ENCODE data around the gene CFAP299. TPM values are rescaled to one million over a fixed set of nuclear protein-coding genes. Genes with fewer than 3 reads are reported as not detected.
"Not testable (repeated sequence)": the region's sequence is repeated elsewhere in the genome, so short reads cannot be mapped to it uniquely, and the experiment has no call there.

CFAP299 gene
- polyA plus RNA-seq, 1 experiment: 3.3 TPM

DNA sequence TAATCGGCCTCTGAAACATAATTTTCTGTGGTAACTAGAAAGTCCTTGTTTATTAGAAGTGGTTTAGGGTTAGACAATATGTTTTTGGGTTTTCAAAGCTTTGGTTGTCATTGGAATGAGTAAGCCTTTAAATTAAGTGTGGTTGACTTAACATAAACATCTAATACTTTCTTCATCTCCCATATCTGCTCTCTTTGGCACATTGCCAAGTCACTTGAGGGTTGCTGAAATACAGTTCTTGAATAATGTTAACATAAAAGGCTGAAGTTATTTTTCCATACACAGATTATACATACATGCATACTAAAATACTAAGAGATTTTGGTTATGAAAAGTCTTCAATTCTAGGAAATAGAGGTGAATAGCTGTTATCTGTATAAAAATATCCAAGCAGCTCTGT is 453.3 kb downstream of the CFAP299 start:
- no peaks in the 10 kb centered on the region for H3K27me3 ChIP-seq (ENCODE audit: control insufficient read depth, insufficient read depth, low read length)
- no peaks in the 10 kb centered on the region for H3K36me3 ChIP-seq (ENCODE audit: control insufficient read depth, insufficient read depth, low read length)
- DNase-seq (ENCODE audit: low read depth): no peak
- ChIA-PET CTCF (no interaction called here), POLR2A (no interaction called here)
- no peak overlapping the region for H3K4me3 ChIP-seq (ENCODE audit: low read depth, low read length)
- TF ChIP-seq, protein P1, sequence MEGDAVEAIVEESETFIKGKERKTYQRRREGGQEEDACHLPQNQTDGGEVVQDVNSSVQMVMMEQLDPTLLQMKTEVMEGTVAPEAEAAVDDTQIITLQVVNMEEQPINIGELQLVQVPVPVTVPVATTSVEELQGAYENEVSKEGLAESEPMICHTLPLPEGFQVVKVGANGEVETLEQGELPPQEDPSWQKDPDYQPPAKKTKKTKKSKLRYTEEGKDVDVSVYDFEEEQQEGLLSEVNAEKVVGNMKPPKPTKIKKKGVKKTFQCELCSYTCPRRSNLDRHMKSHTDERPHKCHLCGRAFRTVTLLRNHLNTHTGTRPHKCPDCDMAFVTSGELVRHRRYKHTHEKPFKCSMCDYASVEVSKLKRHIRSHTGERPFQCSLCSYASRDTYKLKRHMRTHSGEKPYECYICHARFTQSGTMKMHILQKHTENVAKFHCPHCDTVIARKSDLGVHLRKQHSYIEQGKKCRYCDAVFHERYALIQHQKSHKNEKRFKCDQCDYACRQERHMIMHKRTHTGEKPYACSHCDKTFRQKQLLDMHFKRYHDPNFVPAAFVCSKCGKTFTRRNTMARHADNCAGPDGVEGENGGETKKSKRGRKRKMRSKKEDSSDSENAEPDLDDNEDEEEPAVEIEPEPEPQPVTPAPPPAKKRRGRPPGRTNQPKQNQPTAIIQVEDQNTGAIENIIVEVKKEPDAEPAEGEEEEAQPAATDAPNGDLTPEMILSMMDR (IDR thresholded peaks at IDR 0.05; ENCODE audit: insufficient read depth, low read depth, low read length): no peak

GRCh38 chr4:80790152-80790551 is 454.6 kb downstream of the CFAP299 start:
- ChIA-PET CTCF (no interaction called here), POLR2A (no interaction called here)
- Histone ChIP-seq H3K27me3 (ENCODE audit: control insufficient read depth, insufficient read depth, low read length) (no peaks in the 10 kb centered on the region), H3K4me3 (ENCODE audit: low read depth, low read length) (no peak overlapping the region), H3K36me3 (ENCODE audit: control insufficient read depth, insufficient read depth, low read length) (no peaks in the 10 kb centered on the region)
- TF ChIP-seq, protein P1 (IDR thresholded peaks at IDR 0.05; ENCODE audit: insufficient read depth, low read depth, low read length): no peak
- no peak for DNase-seq (ENCODE audit: low read depth)

GRCh38 chr4:80793660-80794059 is 458.1 kb downstream of the CFAP299 start:
- CTCF ChIA-PET; H3K4me3 ChIP-seq (ENCODE audit: low read depth, low read length); H3K36me3 ChIP-seq (ENCODE audit: control insufficient read depth, insufficient read depth, low read length); DNase-seq (ENCODE audit: low read depth); POLR2A ChIA-PET; H3K27me3 ChIP-seq (ENCODE audit: control insufficient read depth, insufficient read depth, low read length): not testable (repeated sequence)

DNA sequence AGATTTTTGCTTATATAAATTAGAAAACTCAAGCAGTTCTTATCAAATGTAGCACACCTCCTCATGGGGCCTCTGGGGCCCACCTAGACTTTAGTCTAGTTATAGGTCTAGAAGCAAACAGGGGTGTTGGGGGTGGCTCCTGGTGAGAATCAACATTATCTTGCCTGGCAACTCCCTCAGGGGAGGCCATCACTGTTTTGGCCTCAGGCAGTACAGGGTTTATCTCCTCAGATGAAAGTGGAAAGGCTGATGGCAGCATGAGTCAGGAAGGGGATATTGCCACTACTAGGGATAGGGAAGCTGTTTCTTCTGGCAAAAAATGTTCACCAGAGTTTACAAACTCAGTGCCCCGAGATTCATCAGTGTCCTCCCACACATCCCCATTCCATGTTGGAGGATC is 462.6 kb downstream of the CFAP299 start:
- CTCF ChIA-PET: no interaction called here
- TF ChIP-seq, protein P1 (IDR thresholded peaks at IDR 0.05; ENCODE audit: insufficient read depth, low read depth, low read length): no peak
- H3K4me3 ChIP-seq (ENCODE audit: low read depth, low read length): no peak overlapping the region
- POLR2A ChIA-PET: no interaction called here
- DNase-seq (ENCODE audit: low read depth): no peak
- no peaks in the 10 kb centered on the region for H3K27me3 ChIP-seq (ENCODE audit: control insufficient read depth, insufficient read depth, low read length)
- no peaks in the 10 kb centered on the region for H3K36me3 ChIP-seq (ENCODE audit: control insufficient read depth, insufficient read depth, low read length)

DNA sequence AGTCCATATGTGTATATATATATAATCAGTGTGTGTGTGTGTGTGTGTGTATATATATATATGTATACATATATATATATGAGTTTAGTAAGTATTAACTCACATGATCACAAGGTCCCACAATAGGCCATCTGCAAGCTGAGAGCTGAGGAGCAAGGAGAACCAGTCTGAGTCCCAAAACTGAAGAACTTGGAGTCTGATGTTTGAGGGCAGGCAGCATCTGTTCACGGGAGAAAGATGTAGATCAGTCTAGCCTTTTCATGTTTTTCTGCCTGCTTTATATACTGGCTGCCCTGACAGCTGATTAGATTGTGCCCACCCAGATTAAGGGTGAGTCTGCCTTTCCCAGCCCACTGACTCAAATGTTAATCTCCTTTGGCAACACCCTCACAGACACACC is 465.2 kb downstream of the CFAP299 start:
- H3K4me3 ChIP-seq (ENCODE audit: low read depth, low read length); DNase-seq (ENCODE audit: low read depth); H3K36me3 ChIP-seq (ENCODE audit: control insufficient read depth, insufficient read depth, low read length); H3K27me3 ChIP-seq (ENCODE audit: control insufficient read depth, insufficient read depth, low read length); POLR2A ChIA-PET; CTCF ChIA-PET: not testable (repeated sequence)

DNA sequence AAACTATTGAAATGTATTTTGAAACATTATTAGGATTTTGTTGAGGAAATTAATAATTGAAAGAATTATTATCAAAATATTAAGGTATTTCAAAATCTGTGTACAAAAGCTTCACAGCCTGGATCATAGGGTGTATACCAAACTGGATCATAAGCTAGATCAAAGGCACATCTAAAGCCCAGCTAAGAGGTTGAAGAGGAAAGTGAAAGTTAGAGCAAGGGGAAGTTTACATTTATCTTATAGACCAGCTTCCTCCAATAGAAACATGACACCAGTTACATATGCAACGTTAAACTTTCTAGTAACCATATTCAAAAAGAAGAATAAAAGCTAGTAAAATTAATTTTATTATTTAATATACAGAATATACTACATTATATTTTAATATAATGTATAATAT is 467.8 kb downstream of the CFAP299 start:
- POLR2A ChIA-PET: no interaction called here
- no peak for DNase-seq (ENCODE audit: low read depth)
- Histone ChIP-seq H3K27me3 (ENCODE audit: control insufficient read depth, insufficient read depth, low read length) (no peaks in the 10 kb centered on the region), H3K4me3 (ENCODE audit: low read depth, low read length) (no peak overlapping the region), H3K36me3 (ENCODE audit: control insufficient read depth, insufficient read depth, low read length) (no peaks in the 10 kb centered on the region)
- CTCF ChIA-PET: interaction anchor here (0.8 kb wide), 1 partner anchor 437 kb away, joined by 3 read pairs; no protein-coding TSS in a partner anchor
- TF ChIP-seq, protein P1 (IDR thresholded peaks at IDR 0.05; ENCODE audit: insufficient read depth, low read depth, low read length): no peak

Data from BJ (cell line).